ENCODE measurements around the gene MED23. TPM values are rescaled to one million over a fixed set of nuclear protein-coding genes. Genes with fewer than 3 reads are reported as not detected.

MED23 gene
- total RNA-seq, 1 donor from 2014 or later: 26.3 TPM

DNA sequence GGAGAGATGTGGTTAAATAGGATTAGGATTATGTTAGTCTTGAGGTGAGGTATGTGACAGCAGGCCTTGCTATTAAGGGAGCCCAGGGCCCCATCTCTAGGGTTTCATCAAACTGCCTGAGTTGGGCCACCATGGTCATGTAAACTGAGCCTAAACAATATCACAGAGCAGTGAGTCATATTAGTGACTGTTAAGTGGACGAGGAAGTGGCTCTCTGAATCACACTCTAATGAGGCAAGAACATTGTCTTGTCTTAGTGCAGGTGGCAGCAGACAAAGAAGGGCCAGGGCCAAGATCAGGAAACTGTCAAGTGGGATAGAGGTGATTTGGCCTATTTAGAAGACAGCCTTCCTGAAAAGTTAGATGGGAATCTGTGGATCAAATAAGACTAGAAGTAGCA, 32.2 kb upstream of the MED23 start:
- intact Hi-C loops (cut with DNase I): no loop called here
- no peak for TF ChIP-seq POLR2A (IDR thresholded peaks at IDR 0.05)
- no peak for TF ChIP-seq POLR2AphosphoS5 (IDR thresholded peaks at IDR 0.05; ENCODE audit: insufficient read depth in 1 of 2, low read depth in 1 of 2)
- TF ChIP-seq, protein P1, sequence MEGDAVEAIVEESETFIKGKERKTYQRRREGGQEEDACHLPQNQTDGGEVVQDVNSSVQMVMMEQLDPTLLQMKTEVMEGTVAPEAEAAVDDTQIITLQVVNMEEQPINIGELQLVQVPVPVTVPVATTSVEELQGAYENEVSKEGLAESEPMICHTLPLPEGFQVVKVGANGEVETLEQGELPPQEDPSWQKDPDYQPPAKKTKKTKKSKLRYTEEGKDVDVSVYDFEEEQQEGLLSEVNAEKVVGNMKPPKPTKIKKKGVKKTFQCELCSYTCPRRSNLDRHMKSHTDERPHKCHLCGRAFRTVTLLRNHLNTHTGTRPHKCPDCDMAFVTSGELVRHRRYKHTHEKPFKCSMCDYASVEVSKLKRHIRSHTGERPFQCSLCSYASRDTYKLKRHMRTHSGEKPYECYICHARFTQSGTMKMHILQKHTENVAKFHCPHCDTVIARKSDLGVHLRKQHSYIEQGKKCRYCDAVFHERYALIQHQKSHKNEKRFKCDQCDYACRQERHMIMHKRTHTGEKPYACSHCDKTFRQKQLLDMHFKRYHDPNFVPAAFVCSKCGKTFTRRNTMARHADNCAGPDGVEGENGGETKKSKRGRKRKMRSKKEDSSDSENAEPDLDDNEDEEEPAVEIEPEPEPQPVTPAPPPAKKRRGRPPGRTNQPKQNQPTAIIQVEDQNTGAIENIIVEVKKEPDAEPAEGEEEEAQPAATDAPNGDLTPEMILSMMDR (IDR thresholded peaks at IDR 0.05): no peak

DNA sequence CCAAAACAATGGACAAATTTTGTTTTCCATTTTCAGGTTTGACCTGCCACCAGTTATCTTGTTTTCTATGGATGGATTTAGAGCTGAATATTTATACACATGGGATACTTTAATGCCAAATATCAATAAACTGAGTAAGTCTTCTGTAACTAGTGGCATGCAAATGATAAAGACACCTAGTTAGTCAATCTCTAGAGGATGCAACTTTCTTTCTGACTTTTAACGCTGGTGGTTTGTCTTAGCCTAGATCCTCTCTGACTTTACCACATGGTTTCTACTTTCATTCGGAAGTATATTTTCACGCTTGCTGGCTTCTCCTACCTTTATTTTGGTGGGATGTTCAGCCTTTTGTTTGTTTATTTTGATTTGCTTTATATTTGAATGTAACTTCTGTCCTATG, 30.2 kb upstream of the MED23 start:
- Histone ChIP-seq H3K27ac (no peak overlapping the region), H3K36me3 (no peaks in the 10 kb centered on the region), H3K4me1 (no peaks in the 10 kb centered on the region), H3K27me3 (no peaks in the 10 kb centered on the region), H3K9me3 (no peaks in the 10 kb centered on the region), H3K4me3 (no peak overlapping the region)
- DNase-seq (ENCODE audit: extremely low spot score in 2 of 2): no peak
- intact Hi-C loops (cut with DNase I): no loop called here
- TF ChIP-seq POLR2AphosphoS5 (IDR thresholded peaks at IDR 0.05; ENCODE audit: insufficient read depth in 1 of 2, low read depth in 1 of 2): no peak
- TF ChIP-seq, protein P1 (IDR thresholded peaks at IDR 0.05): no peak
- no peak for TF ChIP-seq POLR2A (IDR thresholded peaks at IDR 0.05)

More for the DNA sequence above, 32.2 kb upstream of the MED23 start:
- Histone ChIP-seq H3K27me3 (no peaks in the 10 kb centered on the region), H3K36me3 (no peaks in the 10 kb centered on the region), H3K9me3 (no peaks in the 10 kb centered on the region), H3K4me3 (no peak overlapping the region), H3K4me1 (no peaks in the 10 kb centered on the region), H3K27ac (no peak overlapping the region)
- DNase-seq (ENCODE audit: extremely low spot score in 2 of 2): no peak

DNA sequence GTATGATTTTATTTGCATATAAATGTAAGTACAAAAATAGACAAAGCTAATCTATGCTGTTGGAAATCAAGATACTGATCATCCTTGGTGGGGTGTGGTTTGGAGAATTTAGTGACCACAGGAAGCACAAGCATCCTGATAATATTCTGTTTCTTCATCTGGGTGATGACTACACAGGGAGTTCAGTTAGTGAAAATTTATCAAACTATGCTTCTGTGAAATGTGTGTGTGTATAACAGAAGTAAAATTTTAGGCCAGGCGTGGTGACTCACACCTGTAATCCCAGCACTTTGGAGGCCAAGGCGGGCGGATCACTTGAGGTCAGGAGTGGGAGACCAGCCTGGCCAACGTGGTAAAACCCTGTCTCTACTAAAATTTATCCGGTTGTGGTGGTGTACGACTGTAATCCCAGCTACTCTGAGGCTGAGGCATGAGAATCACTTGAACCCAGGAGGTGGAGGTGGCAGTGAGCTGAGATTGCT, 29.6 kb upstream of the MED23 start:
- TF ChIP-seq, protein P1 (IDR thresholded peaks at IDR 0.05): no peak
- no peak for TF ChIP-seq POLR2AphosphoS5 (IDR thresholded peaks at IDR 0.05; ENCODE audit: insufficient read depth in 1 of 2, low read depth in 1 of 2)
- TF ChIP-seq POLR2A (IDR thresholded peaks at IDR 0.05): no peak
- no peak overlapping the region for H3K4me3 ChIP-seq
- H3K9me3 ChIP-seq: no peaks in the 10 kb centered on the region
- intact Hi-C loops (cut with DNase I): no loop called here
- H3K4me1 ChIP-seq: no peaks in the 10 kb centered on the region
- H3K27ac ChIP-seq: no peak overlapping the region
- no peaks in the 10 kb centered on the region for H3K36me3 ChIP-seq
- no peaks in the 10 kb centered on the region for H3K27me3 ChIP-seq
- DNase-seq (ENCODE audit: extremely low spot score in 2 of 2): no peak

DNA sequence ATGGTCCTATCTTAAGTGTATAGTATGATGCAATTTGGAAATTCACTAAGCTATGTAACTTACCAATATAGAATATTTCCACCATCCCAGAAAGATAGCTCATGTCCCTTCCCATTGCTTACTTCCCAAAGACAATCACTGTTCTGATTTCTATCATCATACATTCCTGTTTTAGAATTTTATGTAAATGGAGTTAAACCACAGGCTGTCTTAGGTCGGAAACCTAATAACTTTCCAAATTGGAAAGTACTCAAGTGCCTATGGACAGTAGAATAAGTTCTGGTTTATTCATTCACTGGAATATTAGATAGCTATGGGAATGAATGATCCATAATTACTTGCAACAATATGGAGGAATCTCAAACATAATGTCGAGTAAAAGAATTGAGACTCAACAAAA, 29.2 kb upstream of the MED23 start:
- H3K4me1 ChIP-seq: no peaks in the 10 kb centered on the region
- no peaks in the 10 kb centered on the region for H3K27me3 ChIP-seq
- no peak overlapping the region for H3K27ac ChIP-seq
- DNase-seq (ENCODE audit: extremely low spot score in 2 of 2): no peak
- TF ChIP-seq POLR2A (IDR thresholded peaks at IDR 0.05) (no peak), POLR2AphosphoS5 (IDR thresholded peaks at IDR 0.05; ENCODE audit: insufficient read depth in 1 of 2, low read depth in 1 of 2) (no peak)
- TF ChIP-seq, protein P1 (IDR thresholded peaks at IDR 0.05): no peak
- no peaks in the 10 kb centered on the region for H3K9me3 ChIP-seq
- no peaks in the 10 kb centered on the region for H3K36me3 ChIP-seq
- intact Hi-C loops (cut with DNase I): no loop called here
- H3K4me3 ChIP-seq: no peak overlapping the region

DNA sequence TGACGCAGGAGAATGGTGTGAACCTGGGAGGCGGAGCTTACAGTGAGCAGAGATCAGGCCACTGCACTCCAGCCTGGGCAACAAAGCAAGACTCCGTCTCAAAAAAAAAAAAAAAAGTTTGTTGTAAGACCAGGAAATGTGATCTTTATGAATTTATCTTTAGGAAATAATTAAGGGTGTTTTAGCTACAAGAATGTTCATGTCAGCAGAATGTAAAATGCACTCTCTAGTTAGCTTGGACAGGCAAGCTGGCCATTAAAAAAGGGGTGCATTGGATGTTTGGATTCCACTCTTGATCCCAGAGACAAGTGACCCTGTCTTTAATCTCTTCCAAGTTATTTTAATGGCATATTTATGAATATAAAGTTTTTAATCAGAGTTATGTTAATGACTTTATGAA, 28.6 kb upstream of the MED23 start:
- no peaks in the 10 kb centered on the region for H3K36me3 ChIP-seq
- intact Hi-C loops (cut with DNase I): no loop called here

More for the DNA sequence above, 28.6 kb upstream of the MED23 start:
- H3K9me3 ChIP-seq: no peaks in the 10 kb centered on the region
- TF ChIP-seq, protein P1 (IDR thresholded peaks at IDR 0.05): no peak
- TF ChIP-seq POLR2A (IDR thresholded peaks at IDR 0.05): no peak
- TF ChIP-seq POLR2AphosphoS5 (IDR thresholded peaks at IDR 0.05; ENCODE audit: insufficient read depth in 1 of 2, low read depth in 1 of 2): no peak
- no peaks in the 10 kb centered on the region for H3K27me3 ChIP-seq
- no peaks in the 10 kb centered on the region for H3K4me1 ChIP-seq
- no peak overlapping the region for H3K27ac ChIP-seq
- H3K4me3 ChIP-seq: no peak overlapping the region
- DNase-seq (ENCODE audit: extremely low spot score in 2 of 2): no peak
